ENCODE measurements around the gene HOXA11.

HOXA11 gene

DNA sequence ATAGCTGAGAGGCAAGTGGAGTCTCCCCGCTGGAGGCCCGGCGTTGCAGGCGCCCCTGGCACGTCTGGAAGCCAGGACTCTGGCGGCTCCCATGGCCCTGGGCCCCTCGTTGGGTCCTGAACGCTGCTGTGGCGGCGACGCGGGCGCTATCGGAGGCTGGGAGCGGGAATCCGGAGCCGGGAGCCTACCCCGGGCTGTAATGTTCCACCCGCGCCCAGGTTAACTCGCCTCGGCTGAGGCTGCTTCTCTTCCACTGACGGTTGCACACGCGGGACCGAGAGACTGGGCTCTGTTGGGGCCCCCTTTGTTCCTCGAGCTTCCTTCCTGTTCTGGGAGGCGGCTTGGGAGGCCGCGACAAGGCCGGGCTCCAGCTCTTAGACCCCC, 40.3 kb downstream of the HOXA11 start:
- no peak for DNase-seq

DNA sequence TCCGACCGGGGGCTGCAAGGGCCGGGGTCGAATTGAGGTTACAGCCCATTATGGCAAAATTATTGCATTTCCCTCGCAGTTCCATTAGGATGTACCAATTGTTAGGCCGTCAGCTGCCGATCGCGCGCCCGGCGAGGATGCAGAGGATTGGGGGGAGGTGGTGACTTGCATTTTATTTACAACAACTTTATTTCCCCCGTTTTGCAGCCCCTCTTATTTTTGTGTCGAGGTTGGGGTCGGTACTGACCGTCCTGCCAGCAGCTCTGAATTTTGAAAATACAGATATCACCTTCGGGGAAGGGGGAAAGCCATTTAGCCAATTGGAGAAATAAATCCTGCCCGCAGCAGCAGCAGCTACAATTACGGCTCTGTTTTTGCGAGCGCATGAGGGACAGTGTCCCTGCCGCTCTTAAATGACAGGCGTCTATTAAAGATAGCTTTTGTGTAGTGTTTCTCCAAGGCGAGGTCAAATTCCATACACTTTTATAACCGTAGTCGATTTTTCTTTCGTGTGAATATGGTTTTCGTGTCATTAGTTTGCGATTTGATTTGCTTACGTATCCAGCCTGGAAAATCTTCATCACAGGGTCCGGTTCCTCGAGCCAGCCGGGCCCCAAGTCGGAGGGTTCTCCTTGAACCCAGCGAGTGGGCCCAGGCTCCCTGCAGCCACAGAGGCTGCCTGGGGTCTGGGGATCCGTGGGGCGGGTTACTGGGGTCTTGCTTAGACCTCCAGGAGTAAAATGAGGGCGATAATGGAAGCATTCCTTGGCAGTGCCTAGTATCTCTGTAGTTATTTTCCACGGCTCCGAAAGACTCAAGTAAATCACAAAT, 40.9 kb downstream of the HOXA11 start:
- no peak for DNase-seq

DNA sequence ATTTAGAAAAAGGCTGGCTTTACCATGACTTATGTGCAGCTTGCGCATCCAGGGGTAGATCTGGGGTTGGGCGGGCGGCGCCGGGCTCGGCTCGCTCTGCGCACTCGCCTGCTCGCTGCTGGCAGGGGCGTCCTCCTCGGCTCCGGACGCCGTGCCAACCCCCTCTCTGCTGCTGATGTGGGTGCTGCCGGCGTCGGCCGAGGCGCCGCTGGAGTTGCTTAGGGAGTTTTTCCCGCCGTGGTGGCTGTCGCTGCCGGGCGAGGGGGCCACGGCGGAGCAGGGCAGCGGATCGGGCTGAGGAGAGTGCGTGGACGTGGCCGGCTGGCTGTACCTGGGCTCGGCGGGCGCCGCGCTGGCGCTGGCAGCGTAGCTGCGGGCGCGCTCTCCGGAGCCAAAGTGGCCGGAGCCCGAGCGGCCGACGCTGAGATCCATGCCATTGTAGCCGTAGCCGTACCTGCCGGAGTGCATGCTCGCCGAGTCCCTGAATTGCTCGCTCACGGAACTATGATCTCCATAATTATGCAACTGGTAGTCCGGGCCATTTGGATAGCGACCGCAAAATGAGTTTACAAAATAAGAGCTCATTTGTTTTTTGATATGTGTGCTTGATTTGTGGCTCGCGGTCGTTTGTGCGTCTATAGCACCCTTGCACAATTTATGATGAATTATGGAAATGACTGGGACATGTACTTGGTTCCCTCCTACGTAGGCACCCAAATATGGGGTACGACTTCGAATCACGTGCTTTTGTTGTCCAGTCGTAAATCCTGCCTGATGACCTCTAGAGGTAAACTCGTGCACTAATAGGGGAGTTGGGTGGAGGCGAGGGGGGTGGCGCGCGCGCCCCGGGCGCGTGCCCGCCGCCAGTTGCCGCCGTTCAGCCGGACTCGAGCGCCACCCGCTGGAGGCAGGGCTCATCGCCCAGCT, 41.7 kb downstream of the HOXA11 start, which contains the start of gene HOXA5:
HOXA5 (minus strand) TSS at position 659 of the 927 bp plus-strand sequence; CDS start at position 585, 74 bp downstream.
- no peak for DNase-seq

DNA sequence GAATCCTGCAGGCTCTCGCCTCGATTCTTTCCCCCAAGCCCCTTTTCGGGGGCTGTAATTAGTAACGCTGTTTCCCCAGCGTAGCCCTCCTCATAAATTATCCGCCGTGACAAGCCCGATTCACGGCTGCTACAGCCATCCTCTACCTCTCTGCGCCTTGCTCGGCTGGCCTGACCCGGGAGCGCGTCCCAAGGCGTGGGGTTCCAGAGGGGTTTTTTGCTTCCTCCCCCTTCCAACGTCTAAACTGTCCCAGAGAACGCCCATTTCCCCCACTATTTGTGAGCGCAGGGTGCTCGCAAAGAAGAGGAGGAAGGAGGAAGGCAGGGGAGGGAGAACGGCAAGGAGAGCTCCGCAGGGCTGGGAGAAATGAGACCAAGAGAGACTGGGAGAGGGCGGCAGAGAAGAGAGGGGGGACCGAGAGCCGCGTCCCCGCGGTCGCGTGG, 42.4 kb downstream of the HOXA11 start:
- no peak for DNase-seq

DNA sequence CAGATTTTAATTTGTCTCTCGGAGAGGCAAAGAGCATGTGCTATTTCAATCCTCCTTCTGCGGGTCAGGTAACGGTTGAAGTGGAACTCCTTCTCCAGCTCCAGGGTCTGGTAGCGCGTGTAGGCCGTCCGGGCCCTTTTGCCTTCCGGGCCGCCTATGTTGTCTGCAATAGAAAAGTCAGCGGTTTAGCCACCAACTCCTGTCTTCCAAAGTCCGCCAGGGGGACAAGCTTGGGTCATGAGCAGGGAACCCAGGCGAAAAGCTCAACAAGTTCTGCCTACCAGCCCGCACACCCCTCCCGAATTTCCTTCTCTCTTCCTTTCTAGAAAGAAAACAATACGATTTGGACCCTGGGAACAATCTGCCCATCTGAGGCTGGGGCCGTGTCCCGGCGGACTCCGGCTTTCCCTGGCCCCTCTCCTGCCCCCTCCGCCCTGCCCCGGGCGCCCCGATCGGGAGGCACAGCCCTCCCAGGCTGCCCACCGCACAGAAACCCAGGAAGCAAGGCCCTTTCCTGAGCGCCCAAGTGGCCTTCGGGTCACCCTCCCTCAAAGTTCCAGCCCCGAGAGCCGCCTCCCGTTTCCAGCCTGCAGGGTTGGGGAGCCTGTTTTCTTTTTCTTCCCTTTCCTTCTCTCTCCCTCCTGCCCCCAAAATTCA, 43.0 kb downstream of the HOXA11 start:
- no peak for DNase-seq

DNA sequence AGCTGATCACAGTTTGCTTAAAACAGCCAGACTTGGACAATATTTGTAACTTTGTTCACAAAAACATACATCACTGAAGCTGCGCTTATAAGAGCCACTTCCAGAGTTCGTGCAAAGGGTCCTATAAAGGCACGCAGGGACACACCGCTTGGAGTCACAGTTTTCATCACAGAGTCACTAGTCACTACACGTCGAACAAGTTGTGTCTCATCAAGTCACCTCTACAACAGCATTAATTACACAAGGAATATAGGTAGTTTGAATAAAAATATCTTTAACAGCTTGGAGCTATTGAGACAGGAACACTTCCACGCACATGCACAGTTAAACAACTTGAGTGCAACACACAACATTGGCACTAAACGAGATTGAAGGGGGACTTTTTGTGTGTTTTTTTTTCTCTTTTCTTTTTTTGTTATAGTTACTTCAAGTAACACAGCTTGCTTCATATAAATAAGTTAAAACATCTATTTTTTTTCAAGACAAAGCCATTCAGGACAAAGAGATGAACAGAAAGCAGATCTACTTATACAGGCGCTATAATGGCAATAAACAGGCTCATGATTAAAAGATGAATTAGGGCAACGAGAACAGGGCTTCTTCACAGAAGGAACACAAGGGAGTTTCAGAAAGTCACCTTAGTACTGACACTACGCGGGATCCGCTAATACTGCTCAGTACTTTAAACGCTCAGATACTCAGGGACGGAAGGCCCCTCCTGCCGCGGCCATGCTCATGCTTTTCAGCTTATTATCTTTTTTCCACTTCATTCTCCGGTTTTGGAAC, 43.7 kb downstream of the HOXA11 start:
- DNase-seq = no peak

DNA sequence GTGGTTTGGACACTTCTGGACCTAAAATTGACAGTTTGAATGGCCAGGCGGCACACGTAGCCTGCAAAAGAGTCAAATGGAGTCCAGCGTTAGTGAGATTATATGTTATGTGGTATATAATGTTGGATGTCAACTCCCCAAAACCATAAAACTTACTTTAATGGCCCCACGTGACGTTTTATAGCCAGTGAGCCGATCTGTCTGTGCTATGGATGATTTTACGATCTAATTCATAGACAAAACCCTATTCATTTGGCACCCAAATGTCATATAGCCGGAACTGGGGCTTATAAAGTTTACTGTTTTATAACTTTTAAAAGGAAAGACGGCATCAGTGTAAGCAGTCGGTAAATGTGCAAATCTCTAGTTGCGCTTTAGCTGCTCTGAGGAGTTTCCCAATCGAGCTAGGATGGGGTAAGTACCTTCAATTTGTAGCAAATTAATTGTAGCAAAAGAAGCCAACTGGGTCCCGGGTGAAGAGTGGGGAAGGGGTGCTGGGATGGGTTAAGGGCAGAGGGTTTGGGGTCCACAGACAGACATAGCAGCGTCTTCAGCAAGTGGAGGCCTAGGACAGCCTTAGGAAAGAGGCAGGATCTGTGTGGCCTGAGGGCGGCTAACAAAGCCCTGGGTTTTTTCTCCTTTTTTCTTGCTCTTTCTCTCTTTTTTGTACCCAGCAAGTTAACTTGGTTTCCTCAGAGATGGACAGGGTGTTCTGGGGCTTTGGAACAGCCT, 44.7 kb downstream of the HOXA11 start:
- no peak for DNase-seq

DNA sequence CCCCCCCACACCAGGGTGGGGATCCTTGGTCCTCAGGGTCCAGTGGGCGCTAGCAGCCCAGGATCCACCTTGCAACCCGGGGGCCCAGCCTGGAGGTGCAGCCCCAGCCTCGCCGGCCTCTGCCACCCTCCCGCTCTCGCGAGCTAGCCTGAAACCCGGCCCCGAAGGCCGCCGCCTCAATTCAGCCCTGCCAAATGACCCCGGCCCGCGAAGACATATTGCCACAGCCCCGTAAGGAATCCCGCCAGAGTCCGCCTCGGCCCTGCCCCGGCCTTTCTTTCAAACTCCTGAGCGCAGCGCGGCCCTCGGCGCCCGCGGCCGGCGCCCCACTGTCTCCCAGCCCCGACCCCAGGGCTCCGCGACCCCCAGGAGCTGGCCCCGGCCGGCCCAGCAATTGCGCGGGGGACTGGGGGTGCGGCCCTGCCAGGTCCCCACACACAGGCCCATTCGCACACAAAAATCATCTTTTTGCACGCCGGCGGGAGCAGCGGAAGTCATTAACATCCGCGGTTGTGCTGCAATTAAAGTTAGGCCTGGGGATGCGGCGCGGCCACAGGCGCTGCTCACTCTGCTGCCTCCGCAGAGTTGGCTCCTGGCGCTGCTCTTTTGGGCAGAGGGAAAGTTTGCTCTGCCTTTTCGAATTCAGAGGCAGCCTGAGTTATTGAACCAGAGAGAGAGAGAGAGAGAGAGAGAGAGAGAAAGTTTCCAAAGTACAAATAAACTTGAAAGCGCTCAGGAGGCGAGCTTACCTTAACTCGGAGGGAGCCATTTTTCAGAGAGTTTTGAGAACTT, 45.5 kb downstream of the HOXA11 start:
- no peak for DNase-seq

DNA sequence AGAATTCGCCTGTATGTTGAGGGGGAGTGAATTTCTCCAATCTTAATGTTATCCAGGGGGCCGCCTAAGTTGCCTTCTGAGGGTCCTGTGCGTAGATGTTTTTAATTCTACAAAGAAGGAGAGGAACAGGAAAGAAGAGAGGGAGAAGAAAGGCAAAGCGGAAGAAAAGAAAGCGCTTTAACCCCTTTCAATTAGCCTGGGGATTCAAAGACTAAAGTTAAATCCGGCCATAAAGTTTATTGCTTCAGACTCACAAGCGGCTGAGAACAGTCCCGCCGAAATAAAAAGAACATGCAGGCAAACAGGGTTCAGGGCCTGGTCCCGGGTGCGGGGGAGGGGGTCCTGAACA, 46.1 kb downstream of the HOXA11 start:
- no peak for DNase-seq

DNA sequence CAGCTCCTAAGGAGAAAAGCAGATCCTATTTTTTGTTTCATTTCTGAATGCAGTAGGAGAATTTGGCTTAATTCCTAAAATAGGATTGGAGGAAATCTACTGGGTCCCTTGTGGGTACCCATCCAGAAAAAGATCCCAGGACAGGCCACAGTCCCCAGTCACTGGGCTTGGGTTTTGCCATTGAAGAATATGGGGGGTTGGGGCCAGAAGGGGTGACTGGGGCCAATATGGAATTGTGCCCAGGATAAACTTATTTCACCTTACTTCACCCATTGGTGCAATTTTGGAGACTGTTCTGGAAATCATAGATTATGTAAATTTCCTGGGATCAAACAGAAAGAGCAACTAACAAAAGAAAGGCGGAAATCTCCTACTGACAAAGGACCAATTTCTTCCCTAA, 46.6 kb downstream of the HOXA11 start:
- DNase-seq = no peak

DNA sequence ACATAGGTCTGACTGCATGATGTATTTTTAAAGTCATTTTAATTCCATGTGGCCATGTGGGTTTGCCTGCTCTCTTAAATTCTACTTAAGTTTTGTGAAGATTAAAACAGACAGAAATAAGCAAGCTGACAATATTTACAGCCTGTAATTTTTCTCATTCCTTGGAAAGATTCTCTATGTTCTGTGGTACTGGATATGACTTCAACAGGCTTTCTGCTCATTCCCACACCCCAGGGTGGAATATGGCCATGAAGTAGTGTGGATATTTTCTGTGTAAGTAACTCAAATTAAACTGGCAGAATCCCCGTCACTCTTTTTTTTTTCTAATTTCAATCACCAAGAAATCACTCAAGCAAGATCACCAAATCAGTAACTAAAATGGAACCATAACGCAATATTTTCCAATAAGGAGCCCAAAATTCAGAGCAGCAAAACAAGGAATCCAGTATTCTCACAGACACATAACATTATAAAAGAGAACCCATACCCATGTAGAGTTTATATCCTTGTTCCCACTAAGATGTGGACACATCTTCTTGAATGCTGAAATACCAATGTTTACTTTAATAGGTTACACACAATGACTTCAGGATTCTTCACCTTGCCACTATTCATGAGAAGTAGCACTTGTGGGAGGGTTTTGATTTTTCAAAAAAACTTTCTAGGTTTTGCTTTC, 47.3 kb downstream of the HOXA11 start:
- no peak for DNase-seq

DNA sequence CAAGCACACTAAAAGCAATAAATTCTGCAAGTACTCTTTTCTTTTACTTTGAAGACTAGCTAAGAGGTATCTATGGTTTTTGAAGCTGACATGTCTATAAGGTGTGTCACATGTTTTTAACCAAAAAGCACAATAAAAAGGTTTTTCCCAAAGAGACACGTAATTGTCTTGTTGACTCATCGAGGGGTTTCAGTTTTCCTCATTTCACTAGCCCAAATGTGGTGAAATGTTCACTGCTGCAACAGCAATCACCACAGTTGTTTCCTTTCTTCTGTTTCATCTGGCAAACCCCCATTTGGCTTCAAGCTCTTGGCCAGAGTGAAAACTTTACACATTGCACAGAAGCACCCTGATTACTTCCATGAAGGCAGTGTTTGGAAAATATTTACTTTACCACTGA, 50.6 kb downstream of the HOXA11 start:
- no peak for DNase-seq

DNA sequence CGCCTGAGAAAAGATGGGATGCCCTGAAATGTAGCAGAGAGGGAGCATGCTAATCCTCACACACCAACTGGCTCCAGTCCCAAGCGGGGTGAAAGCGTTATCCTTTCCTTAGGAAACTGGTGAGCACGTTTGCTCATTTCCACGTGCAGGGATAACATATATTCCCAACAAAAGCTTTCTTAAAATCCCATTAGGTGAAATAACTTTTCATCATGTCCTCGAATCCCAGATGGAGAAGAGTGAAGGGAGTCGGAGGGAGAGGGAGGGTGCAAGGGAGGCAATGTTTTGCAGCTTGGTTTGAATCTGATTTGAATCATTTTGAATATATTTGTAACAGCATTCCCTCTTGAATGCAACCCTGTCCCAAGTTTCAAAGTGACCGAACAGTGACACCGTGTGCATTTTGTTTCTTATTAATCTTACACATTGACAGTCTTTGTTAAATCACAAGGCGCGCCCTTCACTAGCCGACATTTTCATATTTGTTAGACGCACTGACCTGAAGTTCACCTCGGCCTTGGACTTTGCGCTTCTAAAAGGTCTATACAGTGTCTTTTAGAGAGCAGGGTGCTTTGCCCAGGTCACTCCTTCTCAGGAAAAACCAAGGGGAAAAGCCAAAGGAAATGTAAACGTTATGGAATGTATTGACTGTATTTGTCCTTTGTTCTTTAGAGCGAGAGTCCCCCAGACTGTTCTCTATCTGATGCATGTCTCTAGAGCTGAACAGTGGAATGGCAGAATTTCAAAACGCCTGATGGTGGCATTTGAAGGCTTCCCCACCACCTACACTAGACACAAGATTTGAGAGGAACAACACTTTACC, 51.4 kb downstream of the HOXA11 start:
- DNase-seq = no peak

DNA sequence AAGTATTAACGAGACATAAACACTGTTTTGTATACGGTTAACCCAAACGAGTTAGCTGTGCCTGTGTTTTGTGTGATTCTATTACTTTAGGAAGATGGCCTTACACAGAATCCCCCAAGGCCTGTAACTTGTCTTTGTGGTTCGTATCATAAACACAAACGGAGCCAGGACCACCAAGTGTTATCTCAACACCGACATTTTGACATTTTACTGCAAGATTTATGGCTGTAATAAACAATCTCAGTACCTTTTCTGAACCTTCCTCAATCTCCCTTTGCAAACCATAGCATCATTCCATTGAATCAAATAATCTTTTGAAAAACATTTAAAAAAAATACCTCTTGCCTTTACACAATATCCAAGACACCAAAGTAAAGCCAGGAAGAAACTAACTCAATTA, 52.1 kb downstream of the HOXA11 start:
- DNase-seq = no peak

DNA sequence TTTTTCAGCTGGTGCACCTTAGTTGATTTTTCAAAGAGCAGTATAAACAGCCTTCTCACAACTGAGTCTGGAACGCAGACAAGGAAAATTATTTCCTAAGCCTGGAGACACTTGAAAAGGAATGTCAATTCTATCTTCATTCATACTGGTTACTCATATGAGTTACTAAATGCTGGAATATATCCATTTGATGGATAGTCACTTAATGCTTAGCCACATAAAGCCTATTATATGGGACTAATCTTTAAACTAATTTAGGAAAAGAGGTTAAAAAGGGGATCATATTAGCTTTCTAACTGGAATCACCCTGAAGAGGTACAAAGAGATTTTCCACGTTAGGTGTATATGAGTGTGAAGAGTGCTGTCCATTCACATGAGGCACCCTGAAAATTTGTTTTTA, 52.8 kb downstream of the HOXA11 start:
- no peak for DNase-seq

DNA sequence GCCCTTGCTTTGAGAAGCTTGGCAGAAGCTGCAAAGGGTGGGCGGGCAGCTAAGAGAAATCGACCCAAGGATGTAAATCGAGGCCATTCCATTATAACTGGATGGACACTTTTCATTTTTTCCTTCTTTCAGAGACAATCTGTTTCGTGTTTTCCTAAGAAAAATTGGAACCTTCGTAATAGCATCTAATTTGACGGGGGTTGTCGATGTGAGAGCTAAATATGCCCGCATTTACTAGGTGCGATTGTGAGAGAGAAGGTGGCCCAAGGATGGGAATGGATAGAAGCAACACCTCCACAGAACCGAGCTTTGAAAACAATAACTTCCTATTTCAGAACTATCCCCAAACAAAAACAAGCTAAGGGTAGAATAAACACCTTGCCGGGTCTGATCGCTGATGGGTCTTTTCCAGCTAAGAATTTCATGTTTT, 53.6 kb downstream of the HOXA11 start:
- DNase-seq = no peak

Data from activated CD4-positive, alpha-beta T cell treated with anti-CD3 and anti-CD28 coated beads for 1 hour (primary cell).